MM.1S (cell line): ENCODE data around the gene ALDH3A1.

Experiments used
- CTCF ChIP-seq: fragments of 300-600 bp; sonication (generic); IDR thresholded peaks from 2 replicates; pipeline ENCODE4 v1.5.1; 2016; ENCODE audit warnings: antibody characterized with exemption, low read length, mixed read lengths
- EZH2phosphoT487 ChIP-seq: fragments of 300-600 bp; sonication (generic); IDR thresholded peaks from 2 replicates; pipeline ENCODE4 v1.6.1; 2018; ENCODE audit warnings: antibody characterized with exemption, low read length

- TF ChIP-seq CTCF, result peak; percentile 53
- no peak for TF ChIP-seq EZH2phosphoT487
Measured at GRCh38 chr17:19718613-19719354, 29.3 kb downstream of the ALDH3A1 start.
